ENCODE measurements around the gene SPRYD3.

The SPRYD3 gene

GRCh38 chr12:53052419-53053217 is 26.6 kb downstream of the SPRYD3 start:
- in situ Hi-C loops (cut with MboI; ENCODE audit: low sequenced_read_pairs), result no loop called here

DNA sequence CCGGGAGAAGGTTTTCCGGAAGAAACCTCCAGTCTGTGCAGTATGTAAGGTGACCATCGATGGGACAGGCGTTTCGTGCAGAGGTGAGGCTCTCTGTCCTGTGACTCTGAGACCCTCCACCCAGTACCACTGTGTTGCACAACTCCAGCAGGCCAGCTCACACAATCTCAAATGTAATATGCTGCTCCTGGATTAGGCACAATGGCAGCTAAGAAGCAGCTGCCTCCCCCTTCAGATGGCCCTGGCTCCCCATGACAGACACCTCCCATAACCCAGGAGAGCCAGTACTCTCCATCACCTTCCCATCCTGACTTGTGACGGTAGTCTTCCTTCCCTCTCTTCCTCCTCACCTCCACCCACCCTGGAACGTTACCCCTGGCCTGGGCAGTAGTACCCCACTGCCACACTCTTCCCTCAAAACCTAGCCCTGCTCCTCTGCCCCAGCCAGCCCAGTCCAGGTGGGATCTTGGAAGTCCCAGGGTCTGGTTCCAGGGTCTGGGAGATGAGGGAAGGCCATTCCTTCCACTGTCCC is 27.2 kb downstream of the SPRYD3 start:
- in situ Hi-C loops (cut with MboI; ENCODE audit: low sequenced_read_pairs), result no loop called here

GRCh38 chr12:53051058-53051880 is 27.9 kb downstream of the SPRYD3 start:
- in situ Hi-C loops (cut with MboI; ENCODE audit: low sequenced_read_pairs), result no loop called here

DNA sequence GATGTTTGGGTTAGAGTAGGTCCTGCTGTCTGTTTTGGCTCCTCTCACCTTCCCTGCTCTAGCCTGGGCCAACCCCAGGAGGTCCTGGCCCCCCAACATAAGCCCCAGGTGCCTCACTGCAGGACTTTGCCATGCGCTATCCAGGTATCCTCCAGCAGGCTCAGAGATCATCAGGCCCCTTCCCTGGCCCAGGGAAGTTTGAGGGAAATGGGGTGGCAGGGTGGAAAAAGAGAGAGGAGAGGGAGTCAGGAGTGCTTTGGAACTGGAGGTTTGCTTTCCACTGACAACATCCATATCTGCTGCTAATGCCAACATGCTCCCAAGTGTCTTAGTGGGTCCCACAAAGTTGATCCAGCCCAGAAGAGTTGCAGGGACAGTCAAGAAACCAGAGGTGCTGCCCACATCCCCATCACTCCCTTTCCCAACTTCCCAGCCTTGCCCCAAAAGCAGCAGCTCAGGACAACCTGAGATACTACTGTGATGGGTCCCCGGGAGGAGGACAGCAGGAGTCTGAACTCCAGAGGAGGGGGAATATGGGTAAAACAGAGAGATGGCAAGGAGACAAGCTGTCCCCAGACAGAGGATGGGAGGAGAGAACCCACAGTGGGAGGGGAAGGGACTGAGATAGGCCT is 28.6 kb downstream of the SPRYD3 start:
- in situ Hi-C loops (cut with MboI; ENCODE audit: low sequenced_read_pairs), result no loop called here

GRCh38 chr12:53049571-53050318 is 29.4 kb downstream of the SPRYD3 start, which contains the start of gene TNS2:
Gene TNS2 (plus strand): TSS chr12:53050065. CDS start chr12:53050186, 121 bp downstream.
- in situ Hi-C loops (cut with MboI; ENCODE audit: low sequenced_read_pairs), result no loop called here

- in situ Hi-C loops (cut with MboI; ENCODE audit: low sequenced_read_pairs), result no loop called here
Observed at GRCh38 chr12:53048780-53049401, 30.3 kb downstream of the SPRYD3 start.

- in situ Hi-C loops (cut with MboI; ENCODE audit: low sequenced_read_pairs), result no loop called here
Observed at GRCh38 chr12:53048033-53048779, 31.0 kb downstream of the SPRYD3 start.

DNA sequence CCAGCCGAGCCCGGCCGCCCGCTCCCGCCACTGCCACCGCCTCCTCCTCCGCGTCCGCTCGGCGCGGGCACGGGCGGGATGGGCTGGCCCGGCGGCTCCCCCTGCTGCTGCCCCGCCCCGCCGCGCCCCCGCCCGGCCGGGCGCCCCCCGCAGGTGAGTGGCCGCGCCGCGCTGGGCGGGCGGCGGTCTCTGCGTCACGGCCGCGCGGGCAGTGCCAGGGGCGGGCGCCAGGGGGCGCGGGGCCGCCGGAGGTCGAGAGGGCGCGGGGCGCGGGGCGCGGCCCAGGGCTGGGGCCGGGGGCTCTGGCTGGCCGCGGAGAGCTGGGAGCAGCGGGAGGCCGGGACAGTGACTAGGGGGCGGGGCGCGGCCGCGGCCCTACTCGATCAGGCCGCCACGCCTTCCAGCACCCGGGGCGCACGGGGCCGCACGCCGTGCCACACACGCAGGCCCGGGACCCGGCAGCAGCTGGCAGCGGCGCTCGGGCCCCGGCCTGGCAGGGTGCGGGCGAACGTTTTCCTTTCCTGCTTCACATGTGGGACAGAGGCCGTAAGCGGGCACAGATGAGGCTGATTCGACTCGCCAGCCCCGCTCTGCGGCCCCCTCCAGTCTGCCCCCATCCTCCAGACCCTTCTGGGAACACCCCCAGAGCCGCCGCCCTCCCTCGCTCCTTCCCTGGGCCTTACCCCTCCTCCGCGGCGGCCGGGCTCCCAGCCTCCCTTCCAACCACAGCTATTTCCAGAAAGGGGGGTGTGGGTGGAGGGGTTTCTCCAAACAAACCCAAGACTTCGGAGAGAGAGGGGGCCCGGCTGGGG is 31.8 kb downstream of the SPRYD3 start:
- in situ Hi-C loops (cut with MboI; ENCODE audit: low sequenced_read_pairs), result no loop called here

GRCh38 chr12:53046655-53047220 is 32.5 kb downstream of the SPRYD3 start:
- in situ Hi-C loops (cut with MboI; ENCODE audit: low sequenced_read_pairs), result no loop called here

GRCh38 chr12:53045696-53046045 is 33.5 kb downstream of the SPRYD3 start:
- in situ Hi-C loops (cut with MboI; ENCODE audit: low sequenced_read_pairs), result no loop called here

GRCh38 chr12:53044896-53045695 is 34.1 kb downstream of the SPRYD3 start:
- in situ Hi-C loops (cut with MboI; ENCODE audit: low sequenced_read_pairs), result no loop called here

GRCh38 chr12:53044052-53044581 is 35.1 kb downstream of the SPRYD3 start:
- in situ Hi-C loops (cut with MboI; ENCODE audit: low sequenced_read_pairs), result no loop called here

- in situ Hi-C loops (cut with MboI; ENCODE audit: low sequenced_read_pairs), result no loop called here
Observed at GRCh38 chr12:53042607-53043454, 36.4 kb downstream of the SPRYD3 start.

DNA sequence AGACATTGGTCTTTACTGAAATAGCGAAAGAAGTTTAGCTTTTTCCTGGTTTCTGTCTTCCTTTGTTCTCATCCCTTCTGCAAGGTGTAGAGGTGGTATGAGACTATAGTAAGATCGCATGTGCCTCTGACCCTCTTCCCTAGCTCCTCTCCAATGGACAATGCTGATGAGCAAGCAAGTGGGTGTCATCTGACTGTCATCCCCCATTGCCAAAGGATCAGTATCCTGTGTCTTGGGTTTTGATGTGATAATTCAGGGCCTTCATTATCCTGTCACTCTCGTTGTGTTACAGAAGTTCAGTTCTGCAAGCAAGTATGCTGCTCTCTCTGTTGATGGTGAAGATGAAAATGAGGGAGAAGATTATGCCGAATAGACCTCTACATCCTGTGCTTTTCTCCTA is 39.3 kb downstream of the SPRYD3 start:
- in situ Hi-C loops (cut with MboI; ENCODE audit: low sequenced_read_pairs), result no loop called here

DNA sequence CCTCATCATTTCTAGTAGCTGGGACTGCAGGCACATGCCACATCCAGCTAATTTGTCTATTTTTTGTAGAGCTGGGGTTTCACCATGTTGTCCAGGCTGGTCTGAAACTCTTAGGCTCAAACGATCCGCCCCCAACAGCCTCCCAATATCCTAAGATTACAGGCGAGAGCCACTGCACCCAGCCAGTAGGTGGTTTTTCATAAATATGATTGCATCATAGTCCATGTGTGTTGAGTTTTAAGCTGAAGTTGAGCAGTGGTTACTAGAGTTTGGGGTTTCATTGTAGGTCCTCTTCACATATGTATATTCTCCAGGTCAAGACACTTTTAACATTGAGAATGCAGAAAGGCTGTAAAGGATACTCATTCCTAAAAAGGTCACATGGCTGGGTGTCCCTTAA is 42.4 kb downstream of the SPRYD3 start:
- in situ Hi-C loops (cut with MboI; ENCODE audit: low sequenced_read_pairs), result no loop called here

DNA sequence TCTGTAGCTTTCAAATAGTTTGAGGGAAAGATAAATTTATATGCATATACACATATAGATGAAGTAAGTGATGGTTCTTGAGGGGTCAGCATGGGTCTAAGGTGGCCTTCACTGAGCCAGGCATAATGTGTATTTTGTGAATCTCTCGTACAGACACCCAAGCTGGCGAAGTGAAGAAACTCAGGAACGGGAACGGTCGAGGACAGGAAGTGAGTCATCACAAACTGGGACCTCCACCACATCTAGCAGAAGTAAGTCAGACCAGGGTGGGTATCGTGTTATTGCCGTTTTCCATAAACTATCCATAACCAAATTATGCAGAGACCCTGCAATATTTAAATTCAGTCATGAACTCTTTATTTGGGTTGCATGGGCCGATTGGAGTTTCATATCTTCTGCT is 44.7 kb downstream of the SPRYD3 start:
- in situ Hi-C loops (cut with MboI; ENCODE audit: low sequenced_read_pairs), result no loop called here

Measured in HL-60/S4 (cell line).